CD14-positive monocyte (primary cell): ENCODE data around the gene CYP4B1. TPM values are rescaled to one million over a fixed set of nuclear protein-coding genes. Genes with fewer than 3 reads are reported as not detected.

Experiments
- DNase-seq, 3 donors: peaks; one replicate each; pipeline ENCODE4 v3.0.0-alpha.2; 2011 to 2022
- H2AFZ ChIP-seq: 2 replicates; pipeline ENCODE4 v1.6.0; 2012; ENCODE audit warnings: mild to moderate bottlenecking, low read depth, low read length, inconsistent platforms; ENCODE audit not compliant: insufficient read depth, poor library complexity, severe bottlenecking
- H3K27ac ChIP-seq, 2 donors: 1 replicate in 1 of 2; 2 replicates in 1 of 2; pipeline ENCODE4 v1.5.1; 2012 to 2013; ENCODE audit warnings: low read length in 2 of 2, control low read depth in 1 of 2, inconsistent platforms in 1 of 2, low read depth in 1 of 2, mild to moderate bottlenecking in 1 of 2
- H3K27me3 ChIP-seq, 2 donors: one replicate each; pipeline versions ENCODE4 v1.6.0 to v1.6.1; 2011 to 2013; ENCODE audit warnings: low read length in 2 of 2; ENCODE audit not compliant: control insufficient read depth in 2 of 2, insufficient read depth in 2 of 2
- H3K36me3 ChIP-seq, 2 donors: replicated peaks in 1 of 2; 1 replicate in 1 of 2; 2 replicates in 1 of 2; pipeline versions ENCODE4 v1.5.1 to v1.6.1; 2012 to 2013; ENCODE audit warnings: low read length in 2 of 2, control low read depth in 1 of 2, inconsistent platforms in 1 of 2, mild to moderate bottlenecking in 1 of 2; ENCODE audit not compliant: insufficient read depth in 2 of 2, control insufficient read depth in 1 of 2
- H3K4me1 ChIP-seq, 2 donors: 1 replicate in 1 of 2; 2 replicates in 1 of 2; pipeline versions ENCODE4 v1.5.1 to v1.6.1; 2012 to 2013; ENCODE audit warnings: low read length in 2 of 2, control low read depth in 1 of 2, inconsistent platforms in 1 of 2, mild to moderate bottlenecking in 1 of 2, moderate library complexity in 1 of 2; ENCODE audit not compliant: insufficient read depth in 2 of 2, control insufficient read depth in 1 of 2
- H3K4me2 ChIP-seq: replicated peaks from 2 replicates; pipeline ENCODE3; 2012; ENCODE audit warnings: low read length, moderate library complexity, mild to moderate bottlenecking; ENCODE audit not compliant: poor library complexity, severe bottlenecking; ENCODE audit errors: extremely low read depth
- H3K4me3 ChIP-seq, 3 experiments: fragments of 200-600 bp in 1 of 3; sonication (generic) in 1 of 3; replicated peaks in 1 of 3; 1 replicate in 2 of 3; 2 replicates in 1 of 3; pipeline ENCODE4 v1.5.1; 2011 to 2013; ENCODE audit warnings: low read length in 3 of 3, mild to moderate bottlenecking in 3 of 3, control low read depth in 2 of 3, low read depth in 2 of 3, inconsistent platforms in 1 of 3, moderate library complexity in 1 of 3
- H3K79me2 ChIP-seq: 2 replicates; pipeline ENCODE4 v1.6.0; 2012; ENCODE audit warnings: mild to moderate bottlenecking, control low read depth, inconsistent platforms, low read length, moderate library complexity; ENCODE audit not compliant: insufficient read depth
- H3K9ac ChIP-seq: 2 replicates; pipeline ENCODE4 v1.6.0; 2017; ENCODE audit warnings: low read length, mild to moderate bottlenecking; ENCODE audit not compliant: insufficient read depth, poor library complexity, severe bottlenecking
- H3K9me3 ChIP-seq, 2 donors: replicated peaks in 1 of 2; 1 replicate in 1 of 2; 2 replicates in 1 of 2; pipeline versions ENCODE4 v1.5.1 to v1.6.1; 2012 to 2013; ENCODE audit warnings: low read length in 2 of 2, control low read depth in 1 of 2; ENCODE audit not compliant: control insufficient read depth in 1 of 2, insufficient read depth in 1 of 2
- H4K20me1 ChIP-seq: 2 replicates; pipeline ENCODE4 v1.6.0; 2012; ENCODE audit warnings: mild to moderate bottlenecking, low read length, control low read depth, moderate library complexity; ENCODE audit not compliant: insufficient read depth
- H3K27ac Mint-ChIP-seq, 7 donors: one replicate each; pipeline ENCODE4 v1.8.0; 2020; ENCODE audit warnings: mild to moderate bottlenecking in 7 of 7, mixed read lengths in 7 of 7, moderate library complexity in 6 of 7, inconsistent platforms in 2 of 7
- H3K27me3 Mint-ChIP-seq, 3 donors: one replicate each; pipeline ENCODE4 v1.8.0; 2021 to 2022; ENCODE audit warnings: low read depth in 3 of 3, mild to moderate bottlenecking in 3 of 3, mixed read lengths in 3 of 3, moderate library complexity in 3 of 3, inconsistent platforms in 1 of 3
- H3K36me3 Mint-ChIP-seq, 2 donors: one replicate each; pipeline ENCODE4 v1.8.0; 2020; ENCODE audit warnings: mixed read lengths in 2 of 2, inconsistent platforms in 1 of 2, mild to moderate bottlenecking in 1 of 2
- H3K4me1 Mint-ChIP-seq: one replicate; pipeline ENCODE4 v1.8.0; 2020; ENCODE audit warnings: mild to moderate bottlenecking, mixed read lengths
- H3K4me3 Mint-ChIP-seq, 2 donors: one replicate each; pipeline ENCODE4 v1.8.0; 2020; ENCODE audit warnings: mild to moderate bottlenecking in 2 of 2, mixed read lengths in 2 of 2, moderate library complexity in 1 of 2
- H3K9me3 Mint-ChIP-seq, 7 donors: one replicate each; pipeline ENCODE4 v1.8.0; 2020 to 2022; ENCODE audit warnings: mixed read lengths in 7 of 7, mild to moderate bottlenecking in 6 of 7, moderate library complexity in 6 of 7, inconsistent platforms in 2 of 7
- WGBS: methylation state at CpG from one replicate; pipeline ENCODE4 v1.1.5; 2013; ENCODE audit warnings: missing lambda C conversion rate; ENCODE audit not compliant: insufficient coverage; 5-methylcytosine and 5-hydroxymethylcytosine counted together
- intact Hi-C, 2 donors: fragments of 100-400 bp; cut with micrococcal nuclease; formaldehyde crosslinking; loops; one replicate each; pipeline versions ENCODE4 v1.15.0 to v1.15.1; 2023
- polyA plus RNA-seq, 3 donors: library from polyadenylated mRNA; depleted of rRNA in 1 of 3; unstranded in 2 of 3; stranded (reverse) in 1 of 3; fragments of 300-500 nt in 2 of 3; fragments of >200 nt in 1 of 3; fragmentation: Illumina TruSeq in 2 of 3; gene quantifications; 1 replicate in 2 of 3; 2 replicates in 1 of 3; pipeline ENCODE4 v1.2.3, GENCODE V29; 2012 to 2021
- TF ChIP-seq, protein P1 (sequence below): fragments of 200-600 bp; IDR thresholded peaks from one replicate; pipeline ENCODE4 v1.8.0; 2022; ENCODE audit warnings: antibody characterized with exemption, mild to moderate bottlenecking

Gene CYP4B1
- polyA plus RNA-seq, 3 donors, result not detected

DNA sequence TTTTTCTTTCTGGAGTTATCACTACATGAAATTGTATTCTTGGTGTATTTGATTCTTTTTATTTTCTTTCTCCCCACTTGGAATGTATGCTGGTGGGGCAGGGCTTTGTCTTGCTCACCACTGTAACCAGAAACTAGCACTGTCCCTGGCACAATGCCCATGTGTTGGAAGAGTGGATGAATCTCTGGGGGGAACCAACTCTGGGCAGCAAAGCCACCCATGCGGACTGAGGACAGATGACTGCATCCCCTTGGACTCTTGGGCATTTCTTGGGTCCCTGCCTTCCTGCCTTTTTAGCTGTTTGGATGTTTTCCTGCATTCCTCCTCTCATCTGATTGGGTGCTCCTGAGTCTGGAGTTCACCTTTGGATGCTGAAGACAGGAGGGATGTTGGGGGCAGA is 6.1 kb downstream of the CYP4B1 start:
- intact Hi-C loops, result no loop called here
- H3K27me3 ChIP-seq, result no peaks in the 10 kb centered on the region
- Mint-ChIP-seq H3K4me3 (no peak overlapping the region), H3K27ac (no peak overlapping the region), H3K4me1 (no peaks in the 10 kb centered on the region), H3K27me3 (peaks cover 0 to 9% (median 5%) of the 10 kb centered on the region in 3 donors), H3K9me3 (peaks cover 0 to 8% (median 0%) of the 10 kb centered on the region in 7 donors), H3K36me3 (no peaks in the 10 kb centered on the region)
- no peak overlapping the region for H3K27ac ChIP-seq
- H2AFZ ChIP-seq, result no peak overlapping the region
- no peak for DNase-seq
- H3K4me3 ChIP-seq, result no peak overlapping the region
- WGBS, result 100% methylated on average over 1 of the region's 1 CpG
- H3K9ac ChIP-seq, result no peak overlapping the region
- H3K4me1 ChIP-seq, result no peaks in the 10 kb centered on the region
- TF ChIP-seq, protein P1, sequence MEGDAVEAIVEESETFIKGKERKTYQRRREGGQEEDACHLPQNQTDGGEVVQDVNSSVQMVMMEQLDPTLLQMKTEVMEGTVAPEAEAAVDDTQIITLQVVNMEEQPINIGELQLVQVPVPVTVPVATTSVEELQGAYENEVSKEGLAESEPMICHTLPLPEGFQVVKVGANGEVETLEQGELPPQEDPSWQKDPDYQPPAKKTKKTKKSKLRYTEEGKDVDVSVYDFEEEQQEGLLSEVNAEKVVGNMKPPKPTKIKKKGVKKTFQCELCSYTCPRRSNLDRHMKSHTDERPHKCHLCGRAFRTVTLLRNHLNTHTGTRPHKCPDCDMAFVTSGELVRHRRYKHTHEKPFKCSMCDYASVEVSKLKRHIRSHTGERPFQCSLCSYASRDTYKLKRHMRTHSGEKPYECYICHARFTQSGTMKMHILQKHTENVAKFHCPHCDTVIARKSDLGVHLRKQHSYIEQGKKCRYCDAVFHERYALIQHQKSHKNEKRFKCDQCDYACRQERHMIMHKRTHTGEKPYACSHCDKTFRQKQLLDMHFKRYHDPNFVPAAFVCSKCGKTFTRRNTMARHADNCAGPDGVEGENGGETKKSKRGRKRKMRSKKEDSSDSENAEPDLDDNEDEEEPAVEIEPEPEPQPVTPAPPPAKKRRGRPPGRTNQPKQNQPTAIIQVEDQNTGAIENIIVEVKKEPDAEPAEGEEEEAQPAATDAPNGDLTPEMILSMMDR, result no peak
- H4K20me1 ChIP-seq, result no peaks in the 10 kb centered on the region
- H3K79me2 ChIP-seq, result no peaks in the 10 kb centered on the region
- no peaks in the 10 kb centered on the region for H3K9me3 ChIP-seq
- H3K4me2 ChIP-seq, result no peak overlapping the region
- no peaks in the 10 kb centered on the region for H3K36me3 ChIP-seq

DNA sequence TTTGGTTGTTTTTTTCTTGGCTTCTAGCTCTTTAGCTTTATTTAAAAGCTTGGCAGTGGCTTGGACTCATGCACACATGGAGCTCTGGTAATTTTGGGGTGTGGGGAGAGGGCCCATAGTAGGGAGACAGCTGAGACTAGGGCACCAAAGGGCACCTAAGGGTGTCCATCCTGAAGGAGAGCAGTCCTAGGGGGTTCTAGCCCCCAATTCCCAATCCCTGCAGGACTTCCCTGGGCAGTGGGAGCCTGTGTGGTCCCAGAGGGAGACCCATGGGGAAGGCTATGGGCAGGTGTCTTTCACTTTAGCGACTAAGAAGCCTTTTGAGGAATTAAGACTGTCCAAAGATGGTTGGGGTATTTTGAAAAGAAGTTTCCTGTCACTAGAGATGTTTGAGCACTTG is 6.9 kb downstream of the CYP4B1 start:
- Mint-ChIP-seq H3K4me1 (no peaks in the 10 kb centered on the region), H3K27ac (no peak overlapping the region), H3K9me3 (peaks cover 0 to 8% (median 0%) of the 10 kb centered on the region in 7 donors), H3K27me3 (peaks cover 0 to 8% (median 5%) of the 10 kb centered on the region in 3 donors), H3K4me3 (no peak overlapping the region), H3K36me3 (no peaks in the 10 kb centered on the region)
- Histone ChIP-seq H3K27ac (no peak overlapping the region), H3K4me2 (no peak overlapping the region), H3K36me3 (no peaks in the 10 kb centered on the region), H3K4me3 (no peak overlapping the region), H3K79me2 (no peaks in the 10 kb centered on the region), H4K20me1 (no peaks in the 10 kb centered on the region), H3K4me1 (no peaks in the 10 kb centered on the region), H2AFZ (no peak overlapping the region), H3K9me3 (no peaks in the 10 kb centered on the region), H3K9ac (no peak overlapping the region), H3K27me3 (no peaks in the 10 kb centered on the region)
- intact Hi-C loops, result no loop called here
- DNase-seq, result no peak
- TF ChIP-seq, protein P1, result no peak
- no CpG with 5 or more reads among the region's 1 CpG for WGBS
